HepG2 (cell line): ENCODE data around the gene TAOK3. TPM values are rescaled to one million over a fixed set of nuclear protein-coding genes. Genes with fewer than 3 reads are reported as not detected.

Experiments
- ATAC-seq: fragments of 200-7000 bp; cut with Tn5 transposase; 3 replicates; pipeline ENCODE4 v1.9.1; 2020; ENCODE audit warnings: mild to moderate bottlenecking, moderate library complexity
- BruUV-seq: library from RNA; stranded (reverse); fragments of 400-500 nt; replicated peaks from 2 replicates; lab custom pipeline; 2021; lab: Mats Ljungman, UMichigan
- CTCF ChIA-PET: fragments of 300-600 bp; formaldehyde crosslinking; extraction: SDS; loops from one replicate; lab custom pipeline; 2021; ENCODE audit warnings: low total read pairs, inconsistent platforms, low intra/inter-chr PET ratio; lab: Yijun Ruan, JAX
- POLR2A ChIA-PET: fragments of 350-600 bp; sonication (Branson Sonifier 250); formaldehyde crosslinking; loops from one replicate; lab custom pipeline; 2020; ENCODE audit warnings: antibody characterized with exemption, inconsistent platforms; lab: Yijun Ruan, JAX
- DNase-seq: peaks from one replicate; pipeline ENCODE4 v3.0.0-alpha.2; 2015; ENCODE audit warnings: low spot score
- FAIRE-seq: peaks from 3 replicates; lab custom pipeline; 2011; peaks lifted over from hg19 to GRCh38; lab: Jason Lieb, UNC
- H2AFZ ChIP-seq: one replicate; pipeline ENCODE4 v1.6.1; 2011; ENCODE audit warnings: low read length, inconsistent platforms
- H3K27ac ChIP-seq: fragments of 300-600 bp; 3 replicates; pipeline ENCODE4 v1.8.0; 2011; ENCODE audit warnings: mixed run types, mild to moderate bottlenecking, mixed read lengths, low read length, inconsistent platforms; ENCODE audit not compliant: insufficient read depth; ENCODE audit errors: extremely low read length
- H3K27me3 ChIP-seq, 2 experiments: fragments of 200-600 bp in 1 of 2; 2 replicates in 1 of 2; 3 replicates in 1 of 2; pipeline versions ENCODE4 v1.6.0 to v1.8.0; 2011; ENCODE audit warnings: low read length in 2 of 2, mild to moderate bottlenecking in 2 of 2, moderate library complexity in 2 of 2, inconsistent platforms in 1 of 2; ENCODE audit not compliant: insufficient read depth in 2 of 2, control insufficient read depth in 1 of 2
- H3K36me3 ChIP-seq, 2 experiments: fragments of 200-600 bp in 1 of 2; replicated peaks in 1 of 2; 2 replicates in 1 of 2; 3 replicates in 1 of 2; pipeline versions ENCODE4 v1.5.1 to v1.8.0; 2011; ENCODE audit warnings: low read length in 2 of 2, inconsistent platforms in 1 of 2; ENCODE audit not compliant: insufficient read depth in 2 of 2, control insufficient read depth in 1 of 2
- H3K4me1 ChIP-seq: 2 replicates; pipeline ENCODE4 v1.5.1; 2012; ENCODE audit warnings: low read length, inconsistent platforms; ENCODE audit not compliant: insufficient read depth
- H3K4me2 ChIP-seq: 2 replicates; pipeline ENCODE4 v1.6.0; 2011; ENCODE audit warnings: low read depth, low read length, inconsistent platforms
- H3K4me3 ChIP-seq, 3 experiments: fragments of 200-600 bp in 1 of 3; sonication (generic), shearing (Covaris generic) in 1 of 3; replicated peaks in 1 of 3; 2 replicates each; pipeline ENCODE4 v1.5.1; 2011 to 2016; ENCODE audit warnings: low read length in 3 of 3, inconsistent platforms in 2 of 3, low read depth in 2 of 3, mild to moderate bottlenecking in 2 of 3, control low read depth in 1 of 3, mixed read lengths in 1 of 3; ENCODE audit not compliant: insufficient read depth in 1 of 3
- H3K79me2 ChIP-seq: one replicate; pipeline ENCODE4 v1.6.1; 2011; ENCODE audit warnings: low read length, inconsistent platforms; ENCODE audit not compliant: insufficient read depth
- H3K9ac ChIP-seq: 2 replicates; pipeline ENCODE4 v1.6.0; 2011; ENCODE audit warnings: mild to moderate bottlenecking, low read depth, low read length, inconsistent platforms; ENCODE audit not compliant: insufficient read depth
- H3K9me3 ChIP-seq: 2 replicates; pipeline ENCODE4 v1.5.1; 2012; ENCODE audit warnings: mild to moderate bottlenecking, low read length
- H4K20me1 ChIP-seq: 2 replicates; pipeline ENCODE4 v1.6.0; 2011; ENCODE audit warnings: inconsistent platforms, mild to moderate bottlenecking, low read length, moderate library complexity; ENCODE audit not compliant: insufficient read depth
- ARID4A ChIP-seq: sonication (generic); formaldehyde crosslinking; IDR thresholded peaks from 2 replicates; pipeline ENCODE4 v1.5.0; 2020; ENCODE audit warnings: mild to moderate bottlenecking, missing genetic modification reagents, borderline replicate concordance
- BRD4 ChIP-seq: sonication (generic); formaldehyde crosslinking; IDR thresholded peaks from 2 replicates; pipeline ENCODE4 v1.4.0; 2020; ENCODE audit warnings: missing genetic modification reagents
- FOXM1 ChIP-seq: sonication (generic); formaldehyde crosslinking; IDR thresholded peaks from 2 replicates; pipeline ENCODE4 v1.5.0; 2020; ENCODE audit warnings: missing genetic modification reagents
- HNRNPLL ChIP-seq: fragments of 200-400 bp; formaldehyde crosslinking; IDR thresholded peaks from 2 replicates; pipeline ENCODE4 v1.6.1; 2017; ENCODE audit warnings: mild to moderate bottlenecking, low read depth, low read length; ENCODE audit not compliant: poor library complexity, severe bottlenecking
- MXD3 ChIP-seq: IDR thresholded peaks from 2 replicates; pipeline ENCODE4 v1.6.1; 2016; ENCODE audit warnings: mild to moderate bottlenecking, missing biosample characterization, missing genetic modification reagents
- NFE2L1 ChIP-seq: sonication (generic); formaldehyde crosslinking; IDR thresholded peaks from 2 replicates; pipeline ENCODE4 v1.4.0; 2020; ENCODE audit warnings: missing genetic modification reagents, mild to moderate bottlenecking, borderline replicate concordance
- PLRG1 ChIP-seq: fragments of 450-650 bp; conservative IDR thresholded peaks from 2 replicates; pipeline ENCODE4 v1.6.1; 2016
- SNAPC2 ChIP-seq: sonication (generic); formaldehyde crosslinking; IDR thresholded peaks from 2 replicates; pipeline ENCODE4 v1.8.1; 2022; ENCODE audit warnings: mild to moderate bottlenecking, missing genetic modification reagents
- SP4 ChIP-seq: sonication (generic); formaldehyde crosslinking; IDR thresholded peaks from 2 replicates; pipeline ENCODE4 v1.8.1; 2023; ENCODE audit warnings: mild to moderate bottlenecking, missing genetic modification reagents
- ZBTB3 ChIP-seq: sonication (generic); formaldehyde crosslinking; IDR thresholded peaks from 2 replicates; pipeline ENCODE4 v1.4.0; 2020; ENCODE audit warnings: low read depth, mild to moderate bottlenecking, moderate library complexity, missing genetic modification reagents, borderline replicate concordance
- ZNF326 ChIP-seq: sonication (generic); formaldehyde crosslinking; IDR thresholded peaks from 2 replicates; pipeline ENCODE4 v1.4.0; 2020; ENCODE audit warnings: missing genetic modification reagents, borderline replicate concordance
- ZNF512B ChIP-seq: sonication (generic); formaldehyde crosslinking; IDR thresholded peaks from 2 replicates; pipeline ENCODE4 v1.5.1; 2020; ENCODE audit warnings: missing genetic modification reagents, mild to moderate bottlenecking, borderline replicate concordance
- ZNF614 ChIP-seq: IDR thresholded peaks from 2 replicates; pipeline ENCODE4 v1.6.1; 2018; ENCODE audit warnings: missing biosample characterization, missing genetic modification reagents, inconsistent platforms, borderline replicate concordance
- ZNF749 ChIP-seq: sonication (generic); formaldehyde crosslinking; IDR thresholded peaks from 2 replicates; pipeline ENCODE4 v1.8.0; 2022; ENCODE audit warnings: mild to moderate bottlenecking, missing genetic modification reagents, moderate library complexity, borderline replicate concordance
- ZNF75D ChIP-seq: sonication (generic); formaldehyde crosslinking; IDR thresholded peaks from 2 replicates; pipeline ENCODE4 v1.8.1; 2023; ENCODE audit warnings: missing genetic modification reagents, mild to moderate bottlenecking, borderline replicate concordance
- WGBS: methylation state at CpG from one replicate; pipeline ENCODE4 v1.1.6; 2017; ENCODE audit warnings: low lambda C conversion rate; 5-methylcytosine and 5-hydroxymethylcytosine counted together
- in situ Hi-C: cut with HindIII; loops from 2 replicates; pipeline ENCODE4 v1.10.0; 2017; ENCODE audit warnings: low pct_unique_long_range_greater_than_20kb; ENCODE audit not compliant: extremely low pct_ligation_motif_present
- intact Hi-C: fragments of 100-400 bp; cut with micrococcal nuclease; formaldehyde crosslinking; loops from one replicate; pipeline ENCODE4 v1.10.0; 2022; ENCODE audit not compliant: unreplicated experiment
- polyA plus RNA-seq, 8 experiments: library from polyadenylated mRNA; depleted of rRNA in 3 of 8; stranded (reverse) in 7 of 8; unstranded in 1 of 8; fragments of >200 nt; fragmentation: Illumina TruSeq in 4 of 8; extraction: Trizol in 4 of 8; gene quantifications; 2 replicates each; pipeline versions ENCODE4 v1.2.1 to v1.2.3, GENCODE V29; 2011 to 2016; ENCODE audit warnings: low read depth in 4 of 8, missing spikeins in 1 of 8, mixed read lengths in 1 of 8; ENCODE audit not compliant: insufficient read depth in 1 of 8
- total RNA-seq, 5 experiments: library from RNA; depleted of rRNA; stranded (reverse); fragments of >200 nt; fragmentation: Illumina TruSeq; extraction: Trizol; gene quantifications; 2 replicates each; pipeline ENCODE4 v1.2.3, GENCODE V29; 2016; ENCODE audit warnings: low read depth in 1 of 5

The TAOK3 gene
- total and polyA plus RNA-seq, 2 of the 13 experiments (the other 11 are each of a cell fraction or from before 2014, with no cell fraction given) = 10.4 to 12.3 TPM

DNA sequence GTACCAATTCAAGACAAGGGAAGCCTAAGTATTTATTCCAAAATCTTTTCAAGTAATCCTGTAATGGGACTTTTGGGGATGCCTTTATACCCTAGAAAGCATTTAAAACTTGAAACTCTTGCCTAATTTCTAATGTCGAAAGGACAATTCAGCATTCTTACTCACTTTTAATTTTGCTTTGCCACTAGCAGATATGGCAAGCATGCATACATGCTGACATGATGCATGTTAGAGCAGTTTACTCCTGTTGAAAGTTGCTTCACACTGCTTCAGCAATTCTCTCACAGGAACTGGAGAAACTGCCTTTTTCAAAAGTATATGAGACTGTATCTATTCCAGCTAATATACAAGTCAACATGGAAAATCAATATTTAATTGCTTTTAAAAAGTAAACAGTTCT is 79.9 kb downstream of the TAOK3 start (continued):
- TF ChIP-seq HNRNPLL (no peak), ZNF512B (CRISPR knock-in tag) (no peak), SP4 (no peak)
- TF ChIP-seq, all 625 proteins: peak for 0

DNA sequence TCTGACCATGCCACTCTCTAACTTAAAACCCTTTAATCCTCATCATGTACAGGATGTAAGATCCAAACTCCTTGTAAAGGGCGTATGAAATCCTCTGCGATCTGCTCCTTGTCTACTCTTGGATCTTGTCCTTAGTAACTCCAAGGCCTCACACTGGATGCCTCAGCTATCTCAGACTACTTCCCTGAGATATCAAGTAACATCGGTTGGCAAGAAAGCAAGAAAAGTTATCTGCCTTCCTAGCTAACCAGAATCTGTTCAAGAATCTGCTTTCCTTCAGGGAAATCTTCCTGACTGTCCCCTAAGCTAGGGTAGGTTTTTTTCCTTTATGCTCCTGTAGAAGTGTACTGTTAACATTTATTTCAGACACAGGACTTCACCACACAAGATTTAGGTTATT is 82.6 kb downstream of the TAOK3 start:
- FAIRE-seq (no peak), DNase-seq (no peak), ATAC-seq (no peak)
- H3K4me1 ChIP-seq = no peaks in the 10 kb centered on the region
- no peaks in the 10 kb centered on the region for H3K79me2 ChIP-seq
- no peak overlapping the region for H3K4me3 ChIP-seq
- ChIA-PET CTCF (no interaction called here), POLR2A (no interaction called here)
- H4K20me1 ChIP-seq = no peaks in the 10 kb centered on the region
- BruUV-seq = no TSS peak
- no peaks in the 10 kb centered on the region for H3K36me3 ChIP-seq
- H3K9ac ChIP-seq = no peak overlapping the region
- H3K27ac ChIP-seq = no peak overlapping the region
- WGBS = 93% methylated on average over 3 of the region's 3 CpGs
- intact Hi-C loops = no loop called here
- H3K4me2 ChIP-seq = no peak overlapping the region
- no peaks in the 10 kb centered on the region for H3K27me3 ChIP-seq
- H3K9me3 ChIP-seq = no peaks in the 10 kb centered on the region
- TF ChIP-seq PLRG1 (no peak), ARID4A (no peak), ZNF614 (CRISPR knock-in tag) (no peak), ZNF749 (CRISPR knock-in tag) (no peak), BRD4 (CRISPR knock-in tag) (no peak), NFE2L1 (CRISPR knock-in tag) (no peak), MXD3 (no peak), ZNF75D (CRISPR knock-in tag) (no peak), ZNF326 (CRISPR knock-in tag) (no peak), ZBTB3 (no peak), SNAPC2 (CRISPR knock-in tag) (no peak), FOXM1 (CRISPR knock-in tag) (no peak)
- H2AFZ ChIP-seq = no peak overlapping the region
- in situ Hi-C loops = no loop called here
